H1 (cell line): ENCODE measurements around the gene DMXL2. TPM values are rescaled to one million over a fixed set of nuclear protein-coding genes. Genes with fewer than 3 reads are reported as not detected.

ENCODE experiments used
- CBX5 ChIP-seq: fragments of 300-800, 300-1000 bp; sonication (generic); IDR thresholded peaks from 2 replicates; pipeline ENCODE4 v1.7.1; 2016; ENCODE audit warnings: antibody characterized with exemption, low read length, low read depth
- KDM4A ChIP-seq: IDR thresholded peaks from one replicate; pipeline ENCODE4 v1.7.1; 2012; ENCODE audit warnings: low read depth, mild to moderate bottlenecking, moderate library complexity, low read length, inconsistent platforms; ENCODE audit not compliant: severe bottlenecking
- SIX5 ChIP-seq: IDR thresholded peaks from 2 replicates; pipeline ENCODE4 v1.6.1; 2011; ENCODE audit warnings: mild to moderate bottlenecking, low read depth, low read length
- SP2 ChIP-seq: IDR thresholded peaks from 2 replicates; pipeline ENCODE4 v1.6.1; 2012; ENCODE audit warnings: mild to moderate bottlenecking, low read length, inconsistent platforms
- TAF7 ChIP-seq: optimal IDR thresholded peaks from 2 replicates; pipeline ENCODE3; 2011; ENCODE audit warnings: low read depth, mild to moderate bottlenecking, inconsistent platforms, low read length, moderate library complexity, borderline replicate concordance
- ZNF274 ChIP-seq: IDR thresholded peaks from 2 replicates; pipeline ENCODE4 v1.7.0; 2012; ENCODE audit warnings: low read length, borderline replicate concordance; ENCODE audit errors: extremely low read depth
- polyA plus RNA-seq, 7 experiments: library from polyadenylated mRNA; depleted of rRNA in 3 of 7; stranded (reverse) in 5 of 7; unstranded in 2 of 7; fragments of >200 nt in 5 of 7; fragments of 200-250 nt in 2 of 7; gene quantifications; 1 replicate in 5 of 7; 2 replicates in 1 of 7; 4 replicates in 1 of 7; pipeline versions ENCODE4 v1.2.1 to v1.2.3, GENCODE V29; 2011 to 2013; ENCODE audit warnings: missing spikeins in 2 of 7, mixed read lengths in 2 of 7
- total RNA-seq: library from RNA; stranded (reverse); fragmentation: NEBNext Ultra II Directional; extraction: Animal tissue kit (Norgen Biotek cat#: 25700); gene quantifications from 2 replicates; pipeline ENCODE4 v1.2.1, GENCODE V29; 2021

Gene DMXL2
- total and polyA plus RNA-seq, 2 of the 8 experiments (the other 6 are each of a cell fraction or from before 2014, with no cell fraction given), result 9.5 to 10.6 TPM

GRCh38 chr15:51483520-51483919 lies 139.1 kb downstream of the DMXL2 start (continued):
- TF ChIP-seq KDM4A (no peak), ZNF274 (no peak), SP2 (no peak), TAF7 (no peak), CBX5 (no peak), SIX5 (no peak)
